ENCODE data around the gene SYNC. TPM values are rescaled to one million over a fixed set of nuclear protein-coding genes. Genes with fewer than 3 reads are reported as not detected.

The SYNC gene
- total and polyA plus RNA-seq, 2 donors (not counting 3 experiments of a cell fraction or from before 2014, with no cell fraction given) = 3.5 to 9.4 TPM

DNA sequence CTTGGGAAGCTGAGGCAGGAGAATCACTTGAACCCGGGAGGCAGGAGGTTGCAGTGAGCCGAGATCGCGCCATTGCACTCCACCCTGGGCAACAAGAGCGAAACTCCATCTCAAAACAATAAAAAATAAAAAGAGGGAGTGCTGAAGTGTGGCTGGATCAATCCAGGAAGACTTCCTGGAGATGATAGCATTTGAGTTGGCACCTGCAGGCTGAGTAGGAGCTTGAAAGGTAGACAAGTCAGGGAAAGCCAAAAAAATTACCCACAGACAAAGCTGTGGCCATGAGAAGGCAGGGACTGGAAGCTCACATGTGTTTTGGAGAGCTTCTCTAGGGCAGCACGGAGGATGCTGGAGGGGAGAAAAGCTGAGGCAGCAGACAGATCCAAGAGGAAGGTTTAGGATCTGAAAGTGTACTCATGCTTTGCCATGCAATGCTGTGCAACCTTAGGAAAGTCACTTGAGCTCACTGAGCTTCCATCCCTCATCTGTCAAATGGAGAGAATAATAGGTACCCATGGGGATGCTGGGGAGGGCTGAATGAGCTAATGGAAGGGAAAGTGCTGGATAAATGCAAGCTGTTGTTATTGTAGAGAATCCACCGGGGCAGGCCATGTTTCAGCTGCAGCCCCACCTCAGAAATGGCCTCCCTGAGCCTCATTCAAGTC is 26.0 kb upstream of the SYNC start:
- CTCF ChIA-PET = interaction anchor here (0.8 to 3.3 kb wide), 11 partner anchors 11 to 67 kb away, joined by 3 to 20 read pairs (median 5); no protein-coding TSS in a partner anchor
- intact Hi-C loops (cut with micrococcal nuclease) = no loop called here

DNA sequence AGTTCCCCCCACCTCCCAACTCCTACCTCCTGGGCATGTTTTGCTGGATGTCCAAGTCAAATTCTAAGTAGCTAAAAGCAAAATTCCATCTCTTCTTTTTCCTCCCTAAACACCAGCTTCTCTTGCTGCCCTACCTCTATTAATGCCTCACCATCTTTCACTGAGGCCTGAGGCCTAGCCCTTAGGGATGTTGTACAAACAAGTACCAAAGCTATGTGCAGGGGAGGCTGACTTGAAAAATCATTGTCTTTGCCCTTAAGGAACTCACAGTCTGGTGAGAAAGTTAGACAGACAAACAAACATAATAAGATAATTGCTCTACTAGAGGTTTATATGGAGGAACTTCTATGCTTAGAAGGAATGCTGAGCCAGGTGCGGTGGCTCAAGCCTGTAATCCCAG is 25.3 kb upstream of the SYNC start:
- dilution Hi-C loops (cut with MboI; ENCODE audit: extremely low pct_ligation_motif_present, low sequenced_read_pairs) = no loop called here
- Histone ChIP-seq H3K27me3 (ENCODE audit: control insufficient read depth in 2 of 2, insufficient read depth in 2 of 2, low read length in 2 of 2) (no peaks in the 10 kb centered on the region), H3K4me3 (replicated peaks in 1 of 3; ENCODE audit: insufficient read depth in 1 of 3, low read depth in 1 of 3, low read length in 3 of 3) (no peak overlapping the region), H3K27ac (ENCODE audit: insufficient read depth, low read depth, low read length) (no peak overlapping the region), H3K4me2 (ENCODE audit: insufficient read depth, low read length) (no peak overlapping the region), H3K9me3 (replicated peaks; ENCODE audit: control insufficient read depth, insufficient read depth, low read length) (no peaks in the 10 kb centered on the region), H4K20me1 (replicated peaks; ENCODE audit: control insufficient read depth, extremely low read depth, insufficient read depth, low read length) (no peaks in the 10 kb centered on the region), H3K9me1 (replicated peaks; ENCODE audit: control insufficient read depth, extremely low read depth, insufficient read depth, low read length) (no peaks in the 10 kb centered on the region), H3K4me1 (ENCODE audit: control insufficient read depth, extremely low read depth, insufficient read depth, low read length) (peaks cover 13% of the 10 kb centered on the region), H2AFZ (ENCODE audit: low read depth, low read length) (no peak overlapping the region), H3K9ac (replicated peaks; ENCODE audit: extremely low read depth, insufficient read depth, low read length) (no peak overlapping the region), H3K36me3 (ENCODE audit: control insufficient read depth in 2 of 2, extremely low read depth in 1 of 2, insufficient read depth in 2 of 2, low read length in 2 of 2) (no peaks in the 10 kb centered on the region), H3K79me2 (ENCODE audit: control insufficient read depth, insufficient read depth, low read length) (no peaks in the 10 kb centered on the region)
- FAIRE-seq = no peak
- POLR2A ChIA-PET = no interaction called here
- TF ChIP-seq, protein P1, sequence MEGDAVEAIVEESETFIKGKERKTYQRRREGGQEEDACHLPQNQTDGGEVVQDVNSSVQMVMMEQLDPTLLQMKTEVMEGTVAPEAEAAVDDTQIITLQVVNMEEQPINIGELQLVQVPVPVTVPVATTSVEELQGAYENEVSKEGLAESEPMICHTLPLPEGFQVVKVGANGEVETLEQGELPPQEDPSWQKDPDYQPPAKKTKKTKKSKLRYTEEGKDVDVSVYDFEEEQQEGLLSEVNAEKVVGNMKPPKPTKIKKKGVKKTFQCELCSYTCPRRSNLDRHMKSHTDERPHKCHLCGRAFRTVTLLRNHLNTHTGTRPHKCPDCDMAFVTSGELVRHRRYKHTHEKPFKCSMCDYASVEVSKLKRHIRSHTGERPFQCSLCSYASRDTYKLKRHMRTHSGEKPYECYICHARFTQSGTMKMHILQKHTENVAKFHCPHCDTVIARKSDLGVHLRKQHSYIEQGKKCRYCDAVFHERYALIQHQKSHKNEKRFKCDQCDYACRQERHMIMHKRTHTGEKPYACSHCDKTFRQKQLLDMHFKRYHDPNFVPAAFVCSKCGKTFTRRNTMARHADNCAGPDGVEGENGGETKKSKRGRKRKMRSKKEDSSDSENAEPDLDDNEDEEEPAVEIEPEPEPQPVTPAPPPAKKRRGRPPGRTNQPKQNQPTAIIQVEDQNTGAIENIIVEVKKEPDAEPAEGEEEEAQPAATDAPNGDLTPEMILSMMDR (IDR thresholded peaks at IDR 0.05; ENCODE audit: extremely low read depth in 1 of 2, insufficient read depth in 1 of 2, low read depth in 1 of 2, low read length in 2 of 2) = no peak
- no peak for TF ChIP-seq FOS (IDR thresholded peaks at IDR 0.05; ENCODE audit: borderline replicate concordance, insufficient read depth, low read length)
- no peak for TF ChIP-seq MYC (IDR thresholded peaks at IDR 0.05; ENCODE audit: low read depth, low read length)
- no peak for TF ChIP-seq POLR2AphosphoS5 (IDR thresholded peaks at IDR 0.05; ENCODE audit: insufficient read depth, low read depth, low read length)
- no peak for TF ChIP-seq EZH2 (IDR thresholded peaks at IDR 0.05; ENCODE audit: borderline replicate concordance, low read depth, low read length, severe bottlenecking)
- no peak for TF ChIP-seq POLR2A (IDR thresholded peaks at IDR 0.05; ENCODE audit: low read depth, low read length)
- no peak for TF ChIP-seq GATA2 (IDR thresholded peaks at IDR 0.05; ENCODE audit: insufficient read depth, insufficient read length, low read depth, low read length)
- TF ChIP-seq JUN (IDR thresholded peaks at IDR 0.05; ENCODE audit: borderline replicate concordance, insufficient read depth, insufficient read length, low read depth) = no peak
- TF ChIP-seq, protein P2, sequence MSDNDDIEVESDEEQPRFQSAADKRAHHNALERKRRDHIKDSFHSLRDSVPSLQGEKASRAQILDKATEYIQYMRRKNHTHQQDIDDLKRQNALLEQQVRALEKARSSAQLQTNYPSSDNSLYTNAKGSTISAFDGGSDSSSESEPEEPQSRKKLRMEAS (IDR thresholded peaks at IDR 0.05; ENCODE audit: insufficient read depth, insufficient read length) = no peak
- CTCF ChIA-PET = interaction anchor here (1.2 to 3.3 kb wide), 6 partner anchors 9 to 45 kb away, joined by 3 to 20 read pairs (median 5); no protein-coding TSS in a partner anchor
- no peak for DNase-seq (ENCODE audit: low read depth, low spot score)
- intact Hi-C loops (cut with micrococcal nuclease) = no loop called here
- BruUV-seq (replicated peaks) = no TSS peak

More for the DNA sequence above, 26.0 kb upstream of the SYNC start:
- Histone ChIP-seq H3K9me1 (replicated peaks; ENCODE audit: control insufficient read depth, extremely low read depth, insufficient read depth, low read length) (no peaks in the 10 kb centered on the region), H2AFZ (ENCODE audit: low read depth, low read length) (no peak overlapping the region), H3K9ac (replicated peaks; ENCODE audit: extremely low read depth, insufficient read depth, low read length) (no peak overlapping the region), H3K27ac (ENCODE audit: insufficient read depth, low read depth, low read length) (no peak overlapping the region), H3K4me2 (ENCODE audit: insufficient read depth, low read length) (no peak overlapping the region), H3K4me3 (replicated peaks in 1 of 3; ENCODE audit: insufficient read depth in 1 of 3, low read depth in 1 of 3, low read length in 3 of 3) (no peak overlapping the region), H3K9me3 (replicated peaks; ENCODE audit: control insufficient read depth, insufficient read depth, low read length) (no peaks in the 10 kb centered on the region), H3K79me2 (ENCODE audit: control insufficient read depth, insufficient read depth, low read length) (no peaks in the 10 kb centered on the region), H3K27me3 (ENCODE audit: control insufficient read depth in 2 of 2, insufficient read depth in 2 of 2, low read length in 2 of 2) (no peaks in the 10 kb centered on the region), H4K20me1 (replicated peaks; ENCODE audit: control insufficient read depth, extremely low read depth, insufficient read depth, low read length) (no peaks in the 10 kb centered on the region), H3K4me1 (ENCODE audit: control insufficient read depth, extremely low read depth, insufficient read depth, low read length) (peaks cover 13% of the 10 kb centered on the region), H3K36me3 (ENCODE audit: control insufficient read depth in 2 of 2, extremely low read depth in 1 of 2, insufficient read depth in 2 of 2, low read length in 2 of 2) (no peaks in the 10 kb centered on the region)
- BruUV-seq (replicated peaks) = no TSS peak
- FAIRE-seq (no peak), DNase-seq (ENCODE audit: low read depth, low spot score) (no peak)
- POLR2A ChIA-PET = no interaction called here
- dilution Hi-C loops (cut with MboI; ENCODE audit: extremely low pct_ligation_motif_present, low sequenced_read_pairs) = no loop called here
- TF ChIP-seq, protein P1 (IDR thresholded peaks at IDR 0.05; ENCODE audit: extremely low read depth in 1 of 2, insufficient read depth in 1 of 2, low read depth in 1 of 2, low read length in 2 of 2) = no peak
- no peak for TF ChIP-seq EZH2 (IDR thresholded peaks at IDR 0.05; ENCODE audit: borderline replicate concordance, low read depth, low read length, severe bottlenecking)
- TF ChIP-seq MYC (IDR thresholded peaks at IDR 0.05; ENCODE audit: low read depth, low read length) = no peak
- no peak for TF ChIP-seq GATA2 (IDR thresholded peaks at IDR 0.05; ENCODE audit: insufficient read depth, insufficient read length, low read depth, low read length)
